ENCODE results near the gene HERC2.
A peak's percentile ranks its signal among the peaks of the same experiment; 100 is the strongest.

Gene HERC2

GRCh38 chr15:28086175-28086703 lies 235.7 kb downstream of the HERC2 start:
- DNase-seq (ENCODE audit: low read depth, low spot score) = peak; percentile 42
- in situ Hi-C loops (cut with HindIII; ENCODE audit: low sequenced_read_pairs) = no loop called here
- TF ChIP-seq, protein P1, sequence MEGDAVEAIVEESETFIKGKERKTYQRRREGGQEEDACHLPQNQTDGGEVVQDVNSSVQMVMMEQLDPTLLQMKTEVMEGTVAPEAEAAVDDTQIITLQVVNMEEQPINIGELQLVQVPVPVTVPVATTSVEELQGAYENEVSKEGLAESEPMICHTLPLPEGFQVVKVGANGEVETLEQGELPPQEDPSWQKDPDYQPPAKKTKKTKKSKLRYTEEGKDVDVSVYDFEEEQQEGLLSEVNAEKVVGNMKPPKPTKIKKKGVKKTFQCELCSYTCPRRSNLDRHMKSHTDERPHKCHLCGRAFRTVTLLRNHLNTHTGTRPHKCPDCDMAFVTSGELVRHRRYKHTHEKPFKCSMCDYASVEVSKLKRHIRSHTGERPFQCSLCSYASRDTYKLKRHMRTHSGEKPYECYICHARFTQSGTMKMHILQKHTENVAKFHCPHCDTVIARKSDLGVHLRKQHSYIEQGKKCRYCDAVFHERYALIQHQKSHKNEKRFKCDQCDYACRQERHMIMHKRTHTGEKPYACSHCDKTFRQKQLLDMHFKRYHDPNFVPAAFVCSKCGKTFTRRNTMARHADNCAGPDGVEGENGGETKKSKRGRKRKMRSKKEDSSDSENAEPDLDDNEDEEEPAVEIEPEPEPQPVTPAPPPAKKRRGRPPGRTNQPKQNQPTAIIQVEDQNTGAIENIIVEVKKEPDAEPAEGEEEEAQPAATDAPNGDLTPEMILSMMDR (IDR thresholded peaks at IDR 0.05; ENCODE audit: low read depth, low read length) = peak; percentile 82
- no peak overlapping the region for H3K4me3 ChIP-seq (ENCODE audit: low read depth, low read length)

DNA sequence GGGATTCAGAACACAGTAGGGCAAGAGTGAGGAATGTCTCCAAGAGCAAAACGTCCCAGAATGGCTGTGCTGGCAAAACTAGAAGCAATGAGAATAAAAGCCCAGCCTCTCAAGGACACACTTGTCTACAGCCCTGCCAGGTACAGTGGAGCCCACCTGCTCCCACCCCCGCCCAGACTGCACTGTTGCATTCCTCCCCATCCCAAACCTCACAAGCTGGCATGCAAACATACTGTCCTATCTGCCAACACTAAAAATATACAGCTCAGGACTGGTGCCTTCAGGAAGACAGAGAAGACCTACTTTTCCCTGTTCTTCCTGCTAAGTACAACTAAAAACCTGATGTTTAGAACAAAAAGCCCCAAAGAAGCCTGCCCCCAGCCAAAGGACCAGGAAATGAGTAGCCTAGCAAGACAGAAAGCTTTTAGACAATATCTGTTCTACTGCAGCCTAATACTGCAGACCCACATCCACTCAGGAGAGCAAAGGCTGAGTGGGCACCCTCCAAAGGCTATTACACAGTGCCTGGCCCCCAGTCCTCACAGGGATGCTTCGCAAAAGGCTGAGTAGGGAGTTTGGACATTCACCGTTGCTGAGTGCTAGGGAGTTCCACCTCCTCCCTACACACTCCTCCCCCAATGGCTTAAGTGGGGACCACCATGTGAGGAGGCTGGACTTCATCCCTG lies 236.3 kb downstream of the HERC2 start:
- DNase-seq (ENCODE audit: low read depth, low spot score) = no peak
- TF ChIP-seq, protein P1 (IDR thresholded peaks at IDR 0.05; ENCODE audit: low read depth, low read length) = no peak
- H3K4me3 ChIP-seq (ENCODE audit: low read depth, low read length) = no peak overlapping the region
- in situ Hi-C loops (cut with HindIII; ENCODE audit: low sequenced_read_pairs) = no loop called here

- TF ChIP-seq, protein P1 (IDR thresholded peaks at IDR 0.05; ENCODE audit: low read depth, low read length) = no peak
- H3K4me3 ChIP-seq (ENCODE audit: low read depth, low read length) = no peak overlapping the region
- in situ Hi-C loops (cut with HindIII; ENCODE audit: low sequenced_read_pairs) = no loop called here
- no peak for DNase-seq (ENCODE audit: low read depth, low spot score)
Observed at GRCh38 chr15:28084547-28084946, 237.4 kb downstream of the HERC2 start.

GRCh38 chr15:28082891-28083684 lies 238.9 kb downstream of the HERC2 start:
- DNase-seq (ENCODE audit: low read depth, low spot score) = no peak
- in situ Hi-C loops (cut with HindIII; ENCODE audit: low sequenced_read_pairs) = no loop called here
- TF ChIP-seq, protein P1 (IDR thresholded peaks at IDR 0.05; ENCODE audit: low read depth, low read length) = no peak
- H3K4me3 ChIP-seq (ENCODE audit: low read depth, low read length) = no peak overlapping the region

- in situ Hi-C loops (cut with HindIII; ENCODE audit: low sequenced_read_pairs) = no loop called here
- no peak overlapping the region for H3K4me3 ChIP-seq (ENCODE audit: low read depth, low read length)
- TF ChIP-seq, protein P1 (IDR thresholded peaks at IDR 0.05; ENCODE audit: low read depth, low read length) = no peak
- DNase-seq (ENCODE audit: low read depth, low spot score) = no peak
Observed at GRCh38 chr15:28081594-28081993, 240.4 kb downstream of the HERC2 start.

DNA sequence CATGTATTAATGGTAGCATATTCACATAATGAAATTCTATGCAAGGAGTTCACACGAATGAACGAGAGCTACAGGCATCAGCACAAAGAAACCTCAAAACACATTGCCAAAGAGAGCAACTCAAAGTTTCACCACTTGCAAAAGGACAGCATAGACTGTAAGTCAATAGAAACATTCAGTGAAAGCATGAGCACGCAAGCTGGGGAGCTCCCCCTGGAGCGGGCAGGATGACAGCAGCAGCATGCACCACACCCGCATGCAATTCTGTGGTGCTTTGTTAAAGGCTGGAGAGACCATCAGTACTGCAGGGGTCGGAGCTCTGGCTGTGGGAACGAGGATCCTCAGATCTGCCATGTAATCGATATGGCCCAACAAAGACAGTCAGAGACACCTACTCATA lies 241.6 kb downstream of the HERC2 start:
- TF ChIP-seq, protein P1 (IDR thresholded peaks at IDR 0.05; ENCODE audit: low read depth, low read length) = peak; percentile 3
- no peak for DNase-seq (ENCODE audit: low read depth, low spot score)
- H3K4me3 ChIP-seq (ENCODE audit: low read depth, low read length) = no peak overlapping the region
- in situ Hi-C loops (cut with HindIII; ENCODE audit: low sequenced_read_pairs) = no loop called here

Data from astrocyte of the spinal cord (primary cell).